Measurements from ENCODE around the gene TET2. TPM values are rescaled to one million over a fixed set of nuclear protein-coding genes. Genes with fewer than 3 reads are reported as not detected.

Gene TET2
- total RNA-seq, 1 donor from 2014 or later = 5.4 TPM

GRCh38 chr4:105232374-105232773, 85.7 kb downstream of the TET2 start:
- DNase-seq (ENCODE audit: low read depth in 2 of 2) = no peak

GRCh38 chr4:105234582-105234981, 87.9 kb downstream of the TET2 start:
- no peak for DNase-seq (ENCODE audit: low read depth in 2 of 2)

GRCh38 chr4:105236202-105236915, 89.7 kb downstream of the TET2 start:
- no peak for DNase-seq (ENCODE audit: low read depth in 2 of 2)

- no peak for DNase-seq (ENCODE audit: low read depth in 2 of 2)
These were observed 90.2 kb downstream of the TET2 start for GRCh38 chr4:105236916-105237311.

- no peak for DNase-seq (ENCODE audit: low read depth in 2 of 2)
These were observed 93.4 kb downstream of the TET2 start for GRCh38 chr4:105240037-105240436.

- DNase-seq (ENCODE audit: low read depth in 2 of 2) = no peak
These were observed 94.8 kb downstream of the TET2 start for GRCh38 chr4:105241451-105241850.

GRCh38 chr4:105243446-105243845, 96.8 kb downstream of the TET2 start:
- DNase-seq (ENCODE audit: low read depth in 2 of 2) = no peak

- no peak for DNase-seq (ENCODE audit: low read depth in 2 of 2)
These were observed 100.0 kb downstream of the TET2 start for GRCh38 chr4:105246712-105247111.

GRCh38 chr4:105248613-105249012, 101.9 kb downstream of the TET2 start:
- no peak for DNase-seq (ENCODE audit: low read depth in 2 of 2)

- DNase-seq (ENCODE audit: low read depth in 2 of 2) = no peak
These were observed 111.3 kb downstream of the TET2 start for GRCh38 chr4:105257817-105258495.

GRCh38 chr4:105265689-105266088, 119.0 kb downstream of the TET2 start:
- DNase-seq (ENCODE audit: low read depth in 2 of 2) = no peak

GRCh38 chr4:105267280-105267679, 120.6 kb downstream of the TET2 start:
- no peak for DNase-seq (ENCODE audit: low read depth in 2 of 2)

GRCh38 chr4:105272002-105272401, 125.3 kb downstream of the TET2 start:
- no peak for DNase-seq (ENCODE audit: low read depth in 2 of 2)

- no peak for DNase-seq (ENCODE audit: low read depth in 2 of 2)
These were observed 126.6 kb downstream of the TET2 start for GRCh38 chr4:105273230-105273629.

GRCh38 chr4:105274090-105274489, 127.4 kb downstream of the TET2 start:
- DNase-seq (ENCODE audit: low read depth in 2 of 2) = no peak

GRCh38 chr4:105274504-105274903, 127.8 kb downstream of the TET2 start:
- no peak for DNase-seq (ENCODE audit: low read depth in 2 of 2)

GRCh38 chr4:105276361-105277104, 129.9 kb downstream of the TET2 start:
- DNase-seq (ENCODE audit: low read depth in 2 of 2) = no peak

- DNase-seq (ENCODE audit: low read depth in 2 of 2) = no peak
These were observed 131.0 kb downstream of the TET2 start for GRCh38 chr4:105277702-105278101.

GRCh38 chr4:105279314-105279713, 132.6 kb downstream of the TET2 start:
- DNase-seq (ENCODE audit: low read depth in 2 of 2) = no peak

- DNase-seq (ENCODE audit: low read depth in 2 of 2) = peak in 1 of 2 donors; percentile 5
These were observed 133.9 kb downstream of the TET2 start for GRCh38 chr4:105280338-105281123.

- DNase-seq (ENCODE audit: low read depth in 2 of 2) = no peak
These were observed 134.4 kb downstream of the TET2 start for GRCh38 chr4:105281124-105281415.

- no peak for DNase-seq (ENCODE audit: low read depth in 2 of 2)
These were observed 135.8 kb downstream of the TET2 start for GRCh38 chr4:105282489-105282888.

All from dermis microvascular lymphatic vessel endothelial cell (primary cell).